ENCODE results near the gene SEC11C. TPM values are rescaled to one million over a fixed set of nuclear protein-coding genes. Genes with fewer than 3 reads are reported as not detected.

SEC11C gene
- total and polyA plus RNA-seq, 2 donors (not counting 1 experiment from before 2014, with no cell fraction given), result 29.0 to 76.8 TPM

DNA sequence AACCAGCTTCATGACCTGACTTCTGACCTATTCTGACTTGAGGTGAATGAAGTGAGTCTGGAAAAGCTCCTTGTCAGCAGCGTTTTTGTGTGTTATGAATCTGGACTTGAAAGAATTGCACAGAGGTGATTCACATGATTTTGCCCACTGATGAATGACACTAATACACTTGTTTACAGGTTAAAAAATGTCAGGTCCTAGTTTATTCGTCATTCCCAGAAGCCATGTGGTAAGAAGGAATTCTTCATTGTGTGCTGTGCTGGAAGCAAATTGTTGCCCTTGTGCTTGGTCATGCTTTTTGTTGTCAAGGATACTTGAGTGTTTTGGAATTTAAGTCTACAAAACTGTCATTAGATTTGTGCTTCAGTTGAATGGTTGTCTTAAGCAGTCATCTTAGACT, 15.5 kb downstream of the SEC11C start:
- POLR2A ChIA-PET, result no interaction called here
- 100% methylated on average over 2 of the region's 2 CpGs for WGBS (ENCODE audit: insufficient coverage)
- no peak overlapping the region for H3K4me3 Mint-ChIP-seq
- no peaks in the 10 kb centered on the region for H3K79me2 ChIP-seq (ENCODE audit: control insufficient read depth, insufficient read depth, low read length)
- no peaks in the 10 kb centered on the region for H3K9me3 Mint-ChIP-seq (ENCODE audit: insufficient read depth)
- H3K27ac ChIP-seq (ENCODE audit: low read length in 2 of 2), result no peak overlapping the region
- H3K9me3 ChIP-seq (ENCODE audit: control extremely low read depth in 1 of 3, control insufficient read depth in 2 of 3, insufficient read depth in 1 of 3, low read length in 2 of 3), result no peaks in the 10 kb centered on the region
- TF ChIP-seq EZH2 (IDR thresholded peaks at IDR 0.05; ENCODE audit: borderline replicate concordance, insufficient read depth, low read depth, low read length, poor library complexity, severe bottlenecking), result no peak
- TF ChIP-seq, protein P1, sequence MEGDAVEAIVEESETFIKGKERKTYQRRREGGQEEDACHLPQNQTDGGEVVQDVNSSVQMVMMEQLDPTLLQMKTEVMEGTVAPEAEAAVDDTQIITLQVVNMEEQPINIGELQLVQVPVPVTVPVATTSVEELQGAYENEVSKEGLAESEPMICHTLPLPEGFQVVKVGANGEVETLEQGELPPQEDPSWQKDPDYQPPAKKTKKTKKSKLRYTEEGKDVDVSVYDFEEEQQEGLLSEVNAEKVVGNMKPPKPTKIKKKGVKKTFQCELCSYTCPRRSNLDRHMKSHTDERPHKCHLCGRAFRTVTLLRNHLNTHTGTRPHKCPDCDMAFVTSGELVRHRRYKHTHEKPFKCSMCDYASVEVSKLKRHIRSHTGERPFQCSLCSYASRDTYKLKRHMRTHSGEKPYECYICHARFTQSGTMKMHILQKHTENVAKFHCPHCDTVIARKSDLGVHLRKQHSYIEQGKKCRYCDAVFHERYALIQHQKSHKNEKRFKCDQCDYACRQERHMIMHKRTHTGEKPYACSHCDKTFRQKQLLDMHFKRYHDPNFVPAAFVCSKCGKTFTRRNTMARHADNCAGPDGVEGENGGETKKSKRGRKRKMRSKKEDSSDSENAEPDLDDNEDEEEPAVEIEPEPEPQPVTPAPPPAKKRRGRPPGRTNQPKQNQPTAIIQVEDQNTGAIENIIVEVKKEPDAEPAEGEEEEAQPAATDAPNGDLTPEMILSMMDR (IDR thresholded peaks at IDR 0.05), result no peak
- no peak for ATAC-seq (ENCODE audit: low read depth)
- H4K20me1 ChIP-seq (ENCODE audit: control insufficient read depth, insufficient read depth, low read length, poor library complexity, severe bottlenecking), result no peaks in the 10 kb centered on the region
- intact Hi-C loops (cut with micrococcal nuclease), result no loop called here
- H3K4me3 ChIP-seq (ENCODE audit: control extremely low read depth in 1 of 5, extremely low read depth in 1 of 5, insufficient read depth in 1 of 5, low read depth in 2 of 5, low read length in 4 of 5), result no peak overlapping the region
- no peak overlapping the region for H3K27ac Mint-ChIP-seq
- no peak overlapping the region for H3K9ac ChIP-seq (ENCODE audit: low read length)
- no peak overlapping the region for H3K4me2 ChIP-seq (replicated peaks; ENCODE audit: low read depth, low read length, poor library complexity, severe bottlenecking)
- H3K27me3 Mint-ChIP-seq, result no peaks in the 10 kb centered on the region
- no peaks in the 10 kb centered on the region for H3K4me1 ChIP-seq (ENCODE audit: control insufficient read depth in 2 of 2, insufficient read depth in 2 of 2, low read length in 2 of 2)
- no peaks in the 10 kb centered on the region for H3K27me3 ChIP-seq (replicated peaks in 1 of 4; ENCODE audit: control extremely low read depth in 1 of 4, control insufficient read depth in 3 of 4, insufficient read depth in 4 of 4, low read length in 3 of 4)
- H3K4me1 Mint-ChIP-seq, result no peaks in the 10 kb centered on the region
- CTCF ChIA-PET, result no interaction called here
- H2AFZ ChIP-seq (ENCODE audit: insufficient read depth, low read depth, low read length, poor library complexity, severe bottlenecking), result no peak overlapping the region
- DNase-seq, result no peak
- peaks cover 8 to 75% of the 10 kb centered on the region in 2 experiments for H3K36me3 ChIP-seq (replicated peaks in 1 of 2; ENCODE audit: control extremely low read depth in 1 of 2, control insufficient read depth in 1 of 2, extremely low read depth in 1 of 2, insufficient read depth in 2 of 2, low read length in 1 of 2)

DNA sequence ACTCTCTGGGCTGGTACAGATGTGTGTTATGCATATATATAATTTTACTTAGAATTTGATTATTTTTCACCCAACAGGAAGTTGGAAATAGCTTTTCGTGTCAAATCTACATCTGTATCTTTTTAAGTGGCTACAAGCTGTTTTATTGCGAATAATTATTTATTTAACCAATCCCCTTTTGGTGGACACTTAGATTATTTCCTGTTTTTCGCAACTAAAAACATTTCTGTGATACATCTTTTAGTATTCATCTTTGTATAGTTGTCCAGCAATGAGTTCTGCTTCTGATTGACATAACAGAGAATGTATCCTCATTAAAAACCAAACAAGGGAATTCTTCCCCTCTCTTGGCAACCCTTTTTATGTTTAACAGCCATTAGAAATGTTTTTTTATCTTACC, 16.6 kb downstream of the SEC11C start:
- Mint-ChIP-seq H3K9me3 (ENCODE audit: insufficient read depth) (no peaks in the 10 kb centered on the region), H3K27me3 (no peaks in the 10 kb centered on the region), H3K4me3 (no peak overlapping the region), H3K4me1 (no peaks in the 10 kb centered on the region), H3K27ac (no peak overlapping the region)
- H3K4me3 ChIP-seq (ENCODE audit: control extremely low read depth in 1 of 5, extremely low read depth in 1 of 5, insufficient read depth in 1 of 5, low read depth in 2 of 5, low read length in 4 of 5), result no peak overlapping the region
- intact Hi-C loops (cut with micrococcal nuclease), result no loop called here
- H3K27ac ChIP-seq (ENCODE audit: low read length in 2 of 2), result no peak overlapping the region
- H4K20me1 ChIP-seq (ENCODE audit: control insufficient read depth, insufficient read depth, low read length, poor library complexity, severe bottlenecking), result no peaks in the 10 kb centered on the region
- no CpG with 5 or more reads among the region's 3 CpGs for WGBS (ENCODE audit: insufficient coverage)
- ATAC-seq (ENCODE audit: low read depth) (no peak), DNase-seq (no peak)
- ChIA-PET CTCF (no interaction called here), POLR2A (no interaction called here)
- no peaks in the 10 kb centered on the region for H3K79me2 ChIP-seq (ENCODE audit: control insufficient read depth, insufficient read depth, low read length)
- H3K27me3 ChIP-seq (replicated peaks in 1 of 4; ENCODE audit: control extremely low read depth in 1 of 4, control insufficient read depth in 3 of 4, insufficient read depth in 4 of 4, low read length in 3 of 4), result no peaks in the 10 kb centered on the region
- no peaks in the 10 kb centered on the region for H3K9me3 ChIP-seq (ENCODE audit: control extremely low read depth in 1 of 3, control insufficient read depth in 2 of 3, insufficient read depth in 1 of 3, low read length in 2 of 3)
- no peak overlapping the region for H3K4me2 ChIP-seq (replicated peaks; ENCODE audit: low read depth, low read length, poor library complexity, severe bottlenecking)
- H2AFZ ChIP-seq (ENCODE audit: insufficient read depth, low read depth, low read length, poor library complexity, severe bottlenecking), result no peak overlapping the region
- peaks cover 8 to 67% of the 10 kb centered on the region in 2 experiments for H3K36me3 ChIP-seq (replicated peaks in 1 of 2; ENCODE audit: control extremely low read depth in 1 of 2, control insufficient read depth in 1 of 2, extremely low read depth in 1 of 2, insufficient read depth in 2 of 2, low read length in 1 of 2)
- H3K4me1 ChIP-seq (ENCODE audit: control insufficient read depth in 2 of 2, insufficient read depth in 2 of 2, low read length in 2 of 2), result no peaks in the 10 kb centered on the region
- no peak overlapping the region for H3K9ac ChIP-seq (ENCODE audit: low read length)
- TF ChIP-seq EZH2 (IDR thresholded peaks at IDR 0.05; ENCODE audit: borderline replicate concordance, insufficient read depth, low read depth, low read length, poor library complexity, severe bottlenecking), result no peak
- TF ChIP-seq, protein P1 (IDR thresholded peaks at IDR 0.05), result no peak

Measured in B cell (primary cell).